GM19043 (cell line): Measurements from ENCODE around the gene MPZL1.

Experiments
- ATAC-seq: cut with Tn5 transposase; IDR thresholded peaks from one replicate; pipeline ENCODE4 v1.9.1; 2021; ENCODE audit warnings: low read depth; ENCODE audit not compliant: unreplicated experiment

MPZL1 gene

DNA sequence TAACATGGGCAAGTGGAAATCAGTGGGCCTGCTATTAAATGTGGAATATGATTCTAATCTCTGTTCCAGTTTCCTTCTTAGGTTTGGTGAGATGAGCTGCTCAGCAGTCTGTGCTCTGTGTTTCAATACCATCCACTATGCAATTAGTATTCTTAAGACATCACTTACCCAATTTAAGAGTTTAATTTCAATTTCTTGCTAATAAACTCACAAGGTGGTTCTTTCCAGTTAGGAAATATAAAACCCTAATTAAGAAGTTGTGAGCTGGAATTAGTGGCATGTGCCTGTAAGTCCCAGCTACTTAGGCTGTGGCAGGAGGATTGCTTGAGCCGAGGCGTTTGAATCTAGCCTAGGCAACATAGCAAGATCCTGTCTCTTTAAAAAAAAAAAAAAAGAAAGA, 51.7 kb downstream of the MPZL1 start:
- no peak for ATAC-seq

- ATAC-seq: no peak
Measured at GRCh38 chr1:167774710-167775109, 52.9 kb downstream of the MPZL1 start.

DNA sequence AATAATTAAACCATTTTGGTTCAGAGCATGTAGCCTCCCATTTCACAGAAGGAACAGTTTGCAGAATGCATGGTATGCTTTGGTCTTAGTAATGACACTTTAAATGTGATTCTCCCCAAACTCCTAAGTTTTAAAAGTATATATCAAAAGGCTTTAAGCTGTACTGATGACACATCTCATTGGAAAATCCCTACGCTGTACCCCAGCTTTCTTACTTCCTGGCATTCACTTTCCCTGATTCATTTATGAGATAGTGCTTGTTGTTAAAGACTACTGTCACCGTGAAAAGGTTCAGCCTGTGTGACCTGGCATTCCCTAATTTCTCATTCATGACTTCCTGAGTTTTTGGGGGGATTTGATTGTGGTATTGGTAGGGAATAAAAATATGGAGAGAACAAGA, 53.4 kb downstream of the MPZL1 start:
- ATAC-seq: no peak

- ATAC-seq: no peak
Measured at GRCh38 chr1:167776151-167776550, 54.4 kb downstream of the MPZL1 start.

- no peak for ATAC-seq
Measured at GRCh38 chr1:167776616-167777268, 55.0 kb downstream of the MPZL1 start.

- no peak for ATAC-seq
Measured at GRCh38 chr1:167777269-167777650, 55.5 kb downstream of the MPZL1 start.

DNA sequence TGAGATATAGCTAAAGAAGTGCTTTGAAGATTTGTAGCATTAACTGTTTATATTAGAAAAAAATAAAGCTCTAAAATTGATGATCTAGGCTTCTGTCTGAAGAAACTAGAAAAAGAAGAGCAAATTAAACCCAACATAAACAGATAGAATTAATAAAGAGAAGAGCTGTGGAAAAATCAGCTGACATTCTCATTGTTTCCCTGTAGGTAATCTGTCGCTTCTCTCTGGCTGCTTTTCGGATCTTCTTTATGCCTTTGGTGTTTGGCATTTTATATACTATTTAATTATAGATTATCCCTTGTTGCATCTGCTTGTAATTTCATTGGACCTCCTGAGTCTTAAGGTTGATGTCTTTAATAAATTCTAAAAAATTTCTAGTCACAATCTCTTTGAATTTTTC, 59.8 kb downstream of the MPZL1 start:
- no peak for ATAC-seq

DNA sequence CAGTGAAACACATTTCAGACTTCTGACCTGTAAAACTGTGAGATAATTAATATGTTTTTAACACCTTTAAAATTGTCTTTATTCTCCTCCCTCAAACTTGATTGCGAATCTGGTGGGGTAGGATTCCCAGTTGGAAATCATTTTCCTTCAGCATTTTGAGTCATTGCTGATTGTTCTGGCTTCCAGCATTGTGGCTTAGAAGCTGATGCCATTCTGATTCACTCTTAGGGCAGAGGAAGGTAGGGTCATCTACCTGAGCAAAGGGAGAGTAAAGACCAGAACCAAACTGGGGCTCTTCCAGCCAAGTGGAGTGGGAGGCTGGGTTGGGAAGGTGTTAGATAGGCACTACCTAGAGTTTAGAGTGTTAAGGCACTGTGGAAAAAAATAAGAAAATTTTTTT, 61.2 kb downstream of the MPZL1 start:
- no peak for ATAC-seq

DNA sequence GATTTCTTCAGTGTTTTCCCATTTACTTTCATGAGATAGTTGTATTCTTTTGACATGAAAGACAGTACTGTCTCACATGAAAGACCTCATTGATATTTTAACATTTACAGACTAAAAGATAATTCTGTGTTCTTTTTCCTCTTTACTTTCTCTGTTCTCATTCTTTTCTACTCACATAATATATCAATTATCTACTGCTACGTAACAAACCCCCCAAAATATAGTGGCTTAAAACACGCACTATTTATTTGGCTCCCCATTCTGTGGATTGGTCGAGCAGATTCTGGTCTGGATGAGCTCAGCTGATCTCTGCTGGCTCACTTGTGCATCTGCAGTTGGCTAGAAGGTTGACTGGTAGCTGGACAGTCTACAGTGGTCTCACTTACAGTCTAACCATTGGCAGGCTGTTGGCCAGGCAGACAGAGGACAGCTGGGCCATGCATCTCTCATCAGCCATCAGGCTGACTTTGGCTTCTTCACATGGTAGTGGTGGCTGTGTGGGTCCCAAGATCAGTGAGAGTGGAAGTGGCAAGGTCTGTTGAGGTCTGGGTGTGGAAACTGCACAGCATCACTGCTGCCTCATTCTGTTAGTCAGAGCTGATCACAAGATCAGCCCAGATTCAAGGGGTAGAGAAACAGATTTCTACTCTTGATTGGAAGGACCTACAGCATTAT, 63.2 kb downstream of the MPZL1 start:
- no peak for ATAC-seq

DNA sequence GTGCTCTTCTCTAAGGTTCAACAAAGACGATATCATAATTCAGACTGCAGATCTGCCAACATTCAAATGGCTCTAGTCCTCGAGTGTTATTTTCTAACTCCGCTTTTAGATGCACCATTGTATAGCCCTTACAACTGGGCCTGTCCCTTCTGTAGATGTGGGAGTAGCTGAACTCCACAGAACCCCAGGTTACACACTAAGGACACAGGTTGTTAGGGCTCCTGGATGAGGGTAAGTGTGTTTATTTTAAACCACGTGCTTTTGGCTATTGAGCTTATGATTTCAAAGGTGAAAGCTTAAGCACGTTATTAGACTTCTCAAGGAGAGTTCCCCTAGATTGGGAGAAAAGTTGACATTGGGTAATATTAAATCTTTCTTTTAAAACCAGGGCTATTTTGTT, 64.7 kb downstream of the MPZL1 start:
- ATAC-seq: no peak

- no peak for ATAC-seq
Measured at GRCh38 chr1:167789501-167789900, 67.7 kb downstream of the MPZL1 start.

- no peak for ATAC-seq
Measured at GRCh38 chr1:167790117-167790516, 68.3 kb downstream of the MPZL1 start.

GRCh38 chr1:167791281-167792187, 69.8 kb downstream of the MPZL1 start:
- ATAC-seq: no peak

DNA sequence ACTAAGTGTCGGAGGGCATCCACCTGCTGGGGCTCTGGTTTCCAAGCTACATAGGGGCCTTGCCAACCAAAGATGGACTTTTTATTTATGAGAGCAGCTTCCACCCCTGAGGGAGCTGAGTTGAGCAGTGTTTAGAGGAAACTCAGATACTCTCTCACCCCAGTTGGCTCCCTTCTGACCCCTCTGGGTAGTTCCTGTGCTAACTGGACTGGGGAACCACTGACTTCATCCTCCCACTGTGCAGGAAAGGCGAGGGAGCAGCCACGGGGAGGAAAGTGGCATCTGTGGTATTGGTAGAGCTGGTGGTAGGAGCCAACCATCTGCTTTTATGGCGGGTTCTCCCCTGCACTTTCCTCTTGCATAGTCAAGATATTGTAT, 70.4 kb downstream of the MPZL1 start:
- ATAC-seq: no peak

DNA sequence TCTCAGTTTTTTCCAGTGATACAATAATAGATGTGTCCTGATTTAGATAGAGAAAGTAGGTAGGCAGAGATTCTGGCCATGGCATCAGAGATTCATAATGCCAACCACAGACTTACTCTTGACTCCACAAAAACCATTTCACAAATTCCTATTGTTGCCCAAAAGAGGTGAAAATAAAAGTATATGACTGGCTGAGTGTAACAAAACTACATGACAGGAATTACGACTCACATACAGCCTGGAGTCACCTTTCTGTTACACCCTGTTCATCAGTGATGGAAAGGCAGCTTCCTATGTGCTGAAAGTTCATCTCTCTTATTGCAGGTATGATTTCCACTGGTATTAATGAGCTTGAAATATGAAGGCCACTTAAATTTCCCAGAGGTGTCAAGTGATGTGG, 72.3 kb downstream of the MPZL1 start:
- no peak for ATAC-seq

GRCh38 chr1:167795810-167796740, 74.3 kb downstream of the MPZL1 start:
- ATAC-seq: no peak

- ATAC-seq: no peak
Measured at GRCh38 chr1:167797015-167797414, 75.2 kb downstream of the MPZL1 start.

GRCh38 chr1:167798952-167799351, 77.2 kb downstream of the MPZL1 start:
- ATAC-seq: no peak

DNA sequence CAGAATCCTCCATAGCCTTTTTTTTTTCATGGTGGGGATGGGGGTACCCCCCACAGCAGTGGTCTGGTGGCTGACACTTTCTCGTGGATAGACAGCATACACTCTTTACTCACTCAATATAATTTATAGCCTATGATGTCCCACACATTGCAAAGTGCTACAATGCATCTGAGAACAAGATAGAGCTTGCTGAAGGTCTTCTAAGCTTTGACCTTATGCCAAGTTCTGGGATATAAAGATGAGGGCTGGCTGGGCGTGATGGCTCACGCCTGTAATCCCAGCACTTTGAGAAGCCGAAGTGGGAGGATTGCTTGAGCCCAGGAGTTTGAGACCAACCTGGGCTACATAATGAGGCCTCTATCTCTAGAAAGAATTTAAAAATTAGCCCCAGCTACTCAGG, 78.0 kb downstream of the MPZL1 start:
- ATAC-seq: no peak

GRCh38 chr1:167800251-167800650, 78.5 kb downstream of the MPZL1 start:
- no peak for ATAC-seq

- no peak for ATAC-seq
Measured at GRCh38 chr1:167802235-167802634, 80.5 kb downstream of the MPZL1 start.
